ENCODE measurements around the gene FOXI1. TPM values are rescaled to one million over a fixed set of nuclear protein-coding genes. Genes with fewer than 3 reads are reported as not detected.

The FOXI1 gene
- total RNA-seq, 1 experiment from 2014 or later: 0.07 TPM

GRCh38 chr5:170109059-170110031, 3.6 kb downstream of the FOXI1 start:
- DNase-seq: no peak
- Histone ChIP-seq H2AFZ (ENCODE audit: low read length) (no peak overlapping the region), H3K9me2 (replicated peaks; ENCODE audit: insufficient read depth, low read length) (no peaks in the 10 kb centered on the region), H3K4me3 (ENCODE audit: low read length) (no peak overlapping the region), H3K4me1 (ENCODE audit: low read length) (peaks cover 6% of the 10 kb centered on the region), H3K79me2 (ENCODE audit: low read length) (no peaks in the 10 kb centered on the region), H3K4me2 (ENCODE audit: low read depth, low read length, poor library complexity, severe bottlenecking) (no peak overlapping the region), H3K9me3 (ENCODE audit: low read length) (no peaks in the 10 kb centered on the region), H3K36me3 (ENCODE audit: insufficient read depth, low read length) (no peaks in the 10 kb centered on the region), H3K27ac (ENCODE audit: low read length) (no peak overlapping the region), H3K9ac (ENCODE audit: low read length) (no peak overlapping the region), H4K20me1 (ENCODE audit: insufficient read depth, low read depth, low read length) (no peaks in the 10 kb centered on the region), H3K27me3 (ENCODE audit: low read length) (no peaks in the 10 kb centered on the region)

GRCh38 chr5:170110403-170111087, 4.8 kb downstream of the FOXI1 start:
- H3K4me2 ChIP-seq (ENCODE audit: low read depth, low read length, poor library complexity, severe bottlenecking): no peak overlapping the region
- H3K9me2 ChIP-seq (replicated peaks; ENCODE audit: insufficient read depth, low read length): no peaks in the 10 kb centered on the region
- no peak for DNase-seq
- no peak overlapping the region for H2AFZ ChIP-seq (ENCODE audit: low read length)
- no peaks in the 10 kb centered on the region for H3K79me2 ChIP-seq (ENCODE audit: low read length)
- no peaks in the 10 kb centered on the region for H3K27me3 ChIP-seq (ENCODE audit: low read length)
- H3K9ac ChIP-seq (ENCODE audit: low read length): no peak overlapping the region
- no peaks in the 10 kb centered on the region for H3K9me3 ChIP-seq (ENCODE audit: low read length)
- H3K4me1 ChIP-seq (ENCODE audit: low read length): peaks cover 6% of the 10 kb centered on the region
- no peaks in the 10 kb centered on the region for H3K36me3 ChIP-seq (ENCODE audit: insufficient read depth, low read length)
- H4K20me1 ChIP-seq (ENCODE audit: insufficient read depth, low read depth, low read length): no peaks in the 10 kb centered on the region
- H3K4me3 ChIP-seq (ENCODE audit: low read length): no peak overlapping the region
- no peak overlapping the region for H3K27ac ChIP-seq (ENCODE audit: low read length)

- Histone ChIP-seq H3K27me3 (ENCODE audit: low read length) (no peaks in the 10 kb centered on the region), H3K9me2 (replicated peaks; ENCODE audit: insufficient read depth, low read length) (no peaks in the 10 kb centered on the region), H3K9me3 (ENCODE audit: low read length) (no peaks in the 10 kb centered on the region), H2AFZ (ENCODE audit: low read length) (no peak overlapping the region), H3K9ac (ENCODE audit: low read length) (no peak overlapping the region), H3K4me2 (ENCODE audit: low read depth, low read length, poor library complexity, severe bottlenecking) (no peak overlapping the region), H3K4me3 (ENCODE audit: low read length) (no peak overlapping the region), H3K79me2 (ENCODE audit: low read length) (no peaks in the 10 kb centered on the region), H4K20me1 (ENCODE audit: insufficient read depth, low read depth, low read length) (no peaks in the 10 kb centered on the region), H3K27ac (ENCODE audit: low read length) (no peak overlapping the region), H3K4me1 (ENCODE audit: low read length) (peaks cover 6% of the 10 kb centered on the region), H3K36me3 (ENCODE audit: insufficient read depth, low read length) (no peaks in the 10 kb centered on the region)
- DNase-seq: no peak
Measured at GRCh38 chr5:170111088-170111785, 5.5 kb downstream of the FOXI1 start.

- no peaks in the 10 kb centered on the region for H3K9me2 ChIP-seq (replicated peaks; ENCODE audit: insufficient read depth, low read length)
- no peak overlapping the region for H3K27ac ChIP-seq (ENCODE audit: low read length)
- no peaks in the 10 kb centered on the region for H3K79me2 ChIP-seq (ENCODE audit: low read length)
- peaks cover 6% of the 10 kb centered on the region for H3K4me1 ChIP-seq (ENCODE audit: low read length)
- H3K27me3 ChIP-seq (ENCODE audit: low read length): no peaks in the 10 kb centered on the region
- H3K4me2 ChIP-seq (ENCODE audit: low read depth, low read length, poor library complexity, severe bottlenecking): no peak overlapping the region
- H3K9me3 ChIP-seq (ENCODE audit: low read length): no peaks in the 10 kb centered on the region
- H2AFZ ChIP-seq (ENCODE audit: low read length): peak overlapping the region; percentile 64; the same call in 1 of the 2 replicates
- H3K4me3 ChIP-seq (ENCODE audit: low read length): no peak overlapping the region
- no peak for DNase-seq
- H4K20me1 ChIP-seq (ENCODE audit: insufficient read depth, low read depth, low read length): no peaks in the 10 kb centered on the region
- no peak overlapping the region for H3K9ac ChIP-seq (ENCODE audit: low read length)
- no peaks in the 10 kb centered on the region for H3K36me3 ChIP-seq (ENCODE audit: insufficient read depth, low read length)
Measured at GRCh38 chr5:170112876-170113521, 7.3 kb downstream of the FOXI1 start.

GRCh38 chr5:170113522-170113900, 7.8 kb downstream of the FOXI1 start:
- no peaks in the 10 kb centered on the region for H3K27me3 ChIP-seq (ENCODE audit: low read length)
- no peaks in the 10 kb centered on the region for H3K79me2 ChIP-seq (ENCODE audit: low read length)
- no peaks in the 10 kb centered on the region for H3K9me3 ChIP-seq (ENCODE audit: low read length)
- no peaks in the 10 kb centered on the region for H4K20me1 ChIP-seq (ENCODE audit: insufficient read depth, low read depth, low read length)
- H3K4me1 ChIP-seq (ENCODE audit: low read length): peaks cover 6% of the 10 kb centered on the region
- no peaks in the 10 kb centered on the region for H3K36me3 ChIP-seq (ENCODE audit: insufficient read depth, low read length)
- no peaks in the 10 kb centered on the region for H3K9me2 ChIP-seq (replicated peaks; ENCODE audit: insufficient read depth, low read length)
- no peak overlapping the region for H3K9ac ChIP-seq (ENCODE audit: low read length)
- H3K4me2 ChIP-seq (ENCODE audit: low read depth, low read length, poor library complexity, severe bottlenecking): no peak overlapping the region
- no peak overlapping the region for H3K4me3 ChIP-seq (ENCODE audit: low read length)
- no peak for DNase-seq
- no peak overlapping the region for H3K27ac ChIP-seq (ENCODE audit: low read length)
- peak overlapping the region; percentile 64; the same call in 1 of the 2 replicates for H2AFZ ChIP-seq (ENCODE audit: low read length)

GRCh38 chr5:170114271-170114670, 8.6 kb downstream of the FOXI1 start:
- no peaks in the 10 kb centered on the region for H3K79me2 ChIP-seq (ENCODE audit: low read length)
- H2AFZ ChIP-seq (ENCODE audit: low read length): no peak overlapping the region
- H3K9me3 ChIP-seq (ENCODE audit: low read length): no peaks in the 10 kb centered on the region
- H3K4me2 ChIP-seq (ENCODE audit: low read depth, low read length, poor library complexity, severe bottlenecking): no peak overlapping the region
- H3K4me1 ChIP-seq (ENCODE audit: low read length): peaks cover 10% of the 10 kb centered on the region
- no peak overlapping the region for H3K27ac ChIP-seq (ENCODE audit: low read length)
- no peak overlapping the region for H3K4me3 ChIP-seq (ENCODE audit: low read length)
- H4K20me1 ChIP-seq (ENCODE audit: insufficient read depth, low read depth, low read length): no peaks in the 10 kb centered on the region
- DNase-seq: no peak
- no peaks in the 10 kb centered on the region for H3K36me3 ChIP-seq (ENCODE audit: insufficient read depth, low read length)
- H3K27me3 ChIP-seq (ENCODE audit: low read length): no peaks in the 10 kb centered on the region
- H3K9me2 ChIP-seq (replicated peaks; ENCODE audit: insufficient read depth, low read length): no peaks in the 10 kb centered on the region
- no peak overlapping the region for H3K9ac ChIP-seq (ENCODE audit: low read length)

- peaks cover 11% of the 10 kb centered on the region for H3K4me1 ChIP-seq (ENCODE audit: low read length)
- H3K9me2 ChIP-seq (replicated peaks; ENCODE audit: insufficient read depth, low read length): no peaks in the 10 kb centered on the region
Measured at GRCh38 chr5:170115925-170116324, 10.2 kb downstream of the FOXI1 start.

More at GRCh38 chr5:170115925-170116324, 10.2 kb downstream of the FOXI1 start:
- no peak overlapping the region for H3K9ac ChIP-seq (ENCODE audit: low read length)
- no peak overlapping the region for H3K4me3 ChIP-seq (ENCODE audit: low read length)
- no peaks in the 10 kb centered on the region for H3K79me2 ChIP-seq (ENCODE audit: low read length)
- H3K27me3 ChIP-seq (ENCODE audit: low read length): no peaks in the 10 kb centered on the region
- H3K36me3 ChIP-seq (ENCODE audit: insufficient read depth, low read length): no peaks in the 10 kb centered on the region
- no peak overlapping the region for H3K4me2 ChIP-seq (ENCODE audit: low read depth, low read length, poor library complexity, severe bottlenecking)
- no peaks in the 10 kb centered on the region for H3K9me3 ChIP-seq (ENCODE audit: low read length)
- no peaks in the 10 kb centered on the region for H4K20me1 ChIP-seq (ENCODE audit: insufficient read depth, low read depth, low read length)
- H2AFZ ChIP-seq (ENCODE audit: low read length): no peak overlapping the region
- no peak overlapping the region for H3K27ac ChIP-seq (ENCODE audit: low read length)
- DNase-seq: no peak

Data from Karpas-422 (cell line).